A673 (cell line): ENCODE results near the gene TMEM184B. TPM values are rescaled to one million over a fixed set of nuclear protein-coding genes. Genes with fewer than 3 reads are reported as not detected.
"Not testable (repeated sequence)": the region's sequence is repeated elsewhere in the genome, so short reads cannot be mapped to it uniquely, and the experiment has no call there.

ENCODE experiments used
- BruUV-seq: library from RNA; stranded (reverse); fragments of 400-500 nt; replicated peaks from 2 replicates; lab custom pipeline; 2021; lab: Mats Ljungman, UMichigan
- CTCF ChIA-PET: fragments of 300-600 bp; sonication (Branson Sonifier 250); formaldehyde crosslinking; loops from one replicate; lab custom pipeline; 2022; ENCODE audit warnings: antibody characterized with exemption; lab: Charles Lee
- POLR2A ChIA-PET: fragments of 300-600 bp; sonication (Branson Sonifier 250); formaldehyde crosslinking; loops from one replicate; lab custom pipeline; 2022; ENCODE audit warnings: antibody characterized with exemption; ENCODE audit not compliant: low non-redundant PET; lab: Charles Lee
- DNase-seq: peaks from one replicate; pipeline ENCODE4 v3.0.0-alpha.2; 2015; ENCODE audit warnings: low spot score
- H3K27ac ChIP-seq: fragments of 200-600 bp; sonication (generic); 2 replicates; pipeline ENCODE4 v1.5.1; 2016; ENCODE audit warnings: mixed run types, low read depth, mild to moderate bottlenecking, mixed read lengths, antibody characterized with exemption, low read length; ENCODE audit not compliant: poor library complexity, severe bottlenecking
- H3K27me3 ChIP-seq: fragments of 200-600 bp; sonication (generic); replicated peaks from 2 replicates; pipeline ENCODE4 v1.6.1; 2017; ENCODE audit warnings: mixed run types, low read depth, mild to moderate bottlenecking, mixed read lengths, antibody characterized with exemption, low read length; ENCODE audit not compliant: insufficient read depth, poor library complexity
- H3K36me3 ChIP-seq: fragments of 200-600 bp; sonication (generic); 2 replicates; pipeline ENCODE4 v1.6.1; 2016; ENCODE audit warnings: mixed run types, mild to moderate bottlenecking, mixed read lengths, antibody characterized with exemption, low read length; ENCODE audit not compliant: insufficient read depth, poor library complexity, severe bottlenecking
- H3K4me1 ChIP-seq: fragments of 200-600 bp; sonication (generic); 2 replicates; pipeline ENCODE4 v1.6.1; 2017; ENCODE audit warnings: mixed run types, mild to moderate bottlenecking, mixed read lengths, antibody characterized with exemption, low read length; ENCODE audit not compliant: insufficient read depth, poor library complexity, severe bottlenecking
- H3K4me3 ChIP-seq: fragments of 200-600 bp; sonication (generic); 2 replicates; pipeline ENCODE4 v1.5.1; 2016; ENCODE audit warnings: low read depth, mixed run types, mild to moderate bottlenecking, mixed read lengths, low read length; ENCODE audit not compliant: poor library complexity, severe bottlenecking
- H3K9me3 ChIP-seq: fragments of 200-600 bp; sonication (generic); 2 replicates; pipeline ENCODE4 v1.6.1; 2016; ENCODE audit warnings: mixed run types, low read depth, mild to moderate bottlenecking, mixed read lengths, antibody characterized with exemption, low read length; ENCODE audit not compliant: poor library complexity, severe bottlenecking
- EZH2 ChIP-seq: fragments of 200-600 bp; sonication (generic); IDR thresholded peaks from 2 replicates; pipeline ENCODE4 v1.6.1; 2017; ENCODE audit warnings: borderline replicate concordance, low read depth, mild to moderate bottlenecking, mixed read lengths, antibody characterized with exemption, low read length; ENCODE audit not compliant: poor library complexity, severe bottlenecking
- intact Hi-C: fragments of 100-400 bp; cut with micrococcal nuclease; formaldehyde crosslinking; loops from one replicate; pipeline ENCODE4 v1.10.0; 2022; ENCODE audit not compliant: unreplicated experiment
- total RNA-seq: library from RNA; stranded (reverse); gene quantifications from 2 replicates; pipeline ENCODE4 v1.2.3, GENCODE V29; 2021
- TF ChIP-seq, protein P1 (sequence below): fragments of 300-800, 200-600 bp; sonication (generic); conservative IDR thresholded peaks from 2 replicates; pipeline ENCODE4 v1.5.1; 2017; ENCODE audit warnings: low read depth, mild to moderate bottlenecking, antibody characterized with exemption, low read length, moderate library complexity, mixed read lengths

Gene TMEM184B
- total RNA-seq, 1 experiment from 2014 or later = 50.9 TPM

DNA sequence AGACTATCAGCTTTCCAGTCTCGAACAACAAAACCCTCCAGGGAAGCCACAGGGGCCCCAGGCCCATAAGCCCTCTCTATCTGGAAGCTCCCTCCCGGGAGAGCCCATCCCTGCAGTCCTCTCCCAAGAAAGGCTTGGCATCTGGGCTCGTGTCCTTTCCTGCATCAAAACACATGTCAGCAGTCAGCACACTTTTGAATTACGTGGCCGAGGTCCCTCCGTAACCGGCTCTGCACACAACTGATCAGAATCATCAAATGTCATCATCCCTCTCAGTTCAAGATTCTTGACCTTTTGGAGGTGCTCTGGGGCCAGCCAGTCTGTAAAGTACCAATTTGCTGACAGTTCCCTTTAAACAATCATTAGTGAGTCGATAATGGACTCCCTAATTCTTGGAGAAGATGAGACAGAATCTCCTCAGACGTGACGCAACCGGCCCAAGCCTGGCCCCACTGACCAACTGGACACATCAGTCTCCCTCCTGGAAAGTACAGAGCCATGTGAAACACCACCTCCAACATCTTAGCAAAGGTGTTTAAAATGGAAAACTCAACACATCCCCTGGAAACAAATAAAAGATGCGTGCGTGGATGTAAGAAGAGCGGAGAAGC, 37.5 kb downstream of the TMEM184B start:
- Histone ChIP-seq H3K9me3 (no peaks in the 10 kb centered on the region), H3K27me3 (no peaks in the 10 kb centered on the region), H3K27ac (no peak overlapping the region), H3K4me3 (no peak overlapping the region), H3K36me3 (peaks cover 5% of the 10 kb centered on the region), H3K4me1 (no peaks in the 10 kb centered on the region)
- TF ChIP-seq, protein P1, sequence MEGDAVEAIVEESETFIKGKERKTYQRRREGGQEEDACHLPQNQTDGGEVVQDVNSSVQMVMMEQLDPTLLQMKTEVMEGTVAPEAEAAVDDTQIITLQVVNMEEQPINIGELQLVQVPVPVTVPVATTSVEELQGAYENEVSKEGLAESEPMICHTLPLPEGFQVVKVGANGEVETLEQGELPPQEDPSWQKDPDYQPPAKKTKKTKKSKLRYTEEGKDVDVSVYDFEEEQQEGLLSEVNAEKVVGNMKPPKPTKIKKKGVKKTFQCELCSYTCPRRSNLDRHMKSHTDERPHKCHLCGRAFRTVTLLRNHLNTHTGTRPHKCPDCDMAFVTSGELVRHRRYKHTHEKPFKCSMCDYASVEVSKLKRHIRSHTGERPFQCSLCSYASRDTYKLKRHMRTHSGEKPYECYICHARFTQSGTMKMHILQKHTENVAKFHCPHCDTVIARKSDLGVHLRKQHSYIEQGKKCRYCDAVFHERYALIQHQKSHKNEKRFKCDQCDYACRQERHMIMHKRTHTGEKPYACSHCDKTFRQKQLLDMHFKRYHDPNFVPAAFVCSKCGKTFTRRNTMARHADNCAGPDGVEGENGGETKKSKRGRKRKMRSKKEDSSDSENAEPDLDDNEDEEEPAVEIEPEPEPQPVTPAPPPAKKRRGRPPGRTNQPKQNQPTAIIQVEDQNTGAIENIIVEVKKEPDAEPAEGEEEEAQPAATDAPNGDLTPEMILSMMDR = no peak
- TF ChIP-seq EZH2 = no peak
- intact Hi-C loops = no loop called here
- ChIA-PET CTCF (no interaction called here), POLR2A (no interaction called here)
- no peak for DNase-seq
- no TSS peak for BruUV-seq

DNA sequence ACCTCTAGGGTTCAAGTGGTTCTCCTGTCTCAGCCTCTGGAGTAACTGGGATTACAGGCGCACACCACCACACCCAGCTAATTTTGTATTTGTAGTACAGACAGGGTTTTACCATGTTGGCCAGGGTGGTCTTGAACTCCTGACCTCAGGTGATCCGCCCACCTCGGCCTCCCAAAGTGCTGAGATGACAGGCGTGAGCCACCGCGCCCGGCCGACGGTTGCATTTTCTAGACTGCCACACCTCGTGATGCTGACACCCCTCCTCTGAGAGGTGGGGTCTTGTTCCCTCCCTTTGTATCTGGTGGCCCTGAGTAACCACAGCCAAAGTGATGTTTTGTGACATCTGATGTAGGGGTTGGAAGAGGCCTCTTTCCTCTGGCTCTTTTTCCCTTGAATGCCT, 39.0 kb downstream of the TMEM184B start:
- H3K27ac ChIP-seq, CTCF ChIA-PET, H3K4me3 ChIP-seq, H3K27me3 ChIP-seq, DNase-seq, H3K9me3 ChIP-seq, POLR2A ChIA-PET, BruUV-seq, intact Hi-C loops, H3K4me1 ChIP-seq: not testable (repeated sequence)
- peaks cover 10% of the 10 kb centered on the region for H3K36me3 ChIP-seq

DNA sequence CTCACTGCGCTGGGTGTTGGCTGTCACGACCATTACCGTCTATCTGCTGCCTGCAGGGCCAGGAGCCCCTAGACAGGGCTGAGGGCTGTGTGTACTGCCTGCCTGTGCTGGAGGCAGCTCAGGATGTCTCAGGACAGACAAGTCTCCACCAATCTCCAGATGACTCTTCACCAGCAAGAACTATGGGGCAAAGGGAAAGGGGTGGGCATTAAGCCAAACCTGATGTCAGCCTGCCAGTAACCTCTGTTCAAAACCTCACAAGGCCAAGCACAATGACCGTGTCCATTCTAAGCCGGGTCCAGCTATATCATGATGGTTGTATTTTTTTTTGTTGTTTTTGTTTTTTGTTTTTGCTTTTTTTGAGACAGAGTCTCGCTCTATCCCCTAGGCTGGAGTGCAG, 39.4 kb downstream of the TMEM184B start:
- no peak overlapping the region for H3K27ac ChIP-seq
- intact Hi-C loops = no loop called here

More for the DNA sequence above, 39.4 kb downstream of the TMEM184B start:
- Histone ChIP-seq H3K4me1 (no peaks in the 10 kb centered on the region), H3K9me3 (no peaks in the 10 kb centered on the region), H3K4me3 (no peak overlapping the region), H3K36me3 (peaks cover 10% of the 10 kb centered on the region), H3K27me3 (no peaks in the 10 kb centered on the region)
- ChIA-PET POLR2A (no interaction called here), CTCF (no interaction called here)
- no TSS peak for BruUV-seq
- TF ChIP-seq, protein P1 = no peak
- no peak for TF ChIP-seq EZH2
- no peak for DNase-seq
